Coronary artery (tissue), 2 donors: Measurements from ENCODE around the gene PLCG1.

ENCODE experiments used
- DNase-seq: peaks from one replicate; pipeline ENCODE4 v3.0.0-alpha.2; 2017; ENCODE audit warnings: low spot score
- H3K27ac ChIP-seq, 2 donors: fragments of 200-600 bp; sonication (generic); one replicate each; pipeline ENCODE4 v1.5.1; 2016 to 2019
- H3K4me3 ChIP-seq: fragments of 200-600 bp; sonication (generic); 2 replicates; pipeline ENCODE4 v1.5.1; 2016; ENCODE audit warnings: mild to moderate bottlenecking, moderate library complexity
- CTCF ChIP-seq: fragments of 200-600 bp; sonication (generic); IDR thresholded peaks from one replicate; pipeline ENCODE4 v1.5.1; 2019; ENCODE audit warnings: antibody characterized with exemption

PLCG1 gene

GRCh38 chr20:41135187-41135887 lies 2.0 kb upstream of the PLCG1 start:
- no peak overlapping the region for H3K4me3 ChIP-seq
- DNase-seq = no peak
- H3K27ac ChIP-seq = no peak overlapping the region
- no peak for TF ChIP-seq CTCF

GRCh38 chr20:41135888-41136679 lies 1.3 kb upstream of the PLCG1 start:
- Histone ChIP-seq H3K4me3 (peak overlapping the region; percentile 95), H3K27ac (peak overlapping the region; percentile 95 to 96)
- no peak for TF ChIP-seq CTCF
- no peak for DNase-seq

- TF ChIP-seq CTCF = no peak
- Histone ChIP-seq H3K4me3 (peak overlapping the region; percentile 95), H3K27ac (peak overlapping the region; percentile 95 to 96)
- DNase-seq = peak; percentile 88
These were observed 501 bp downstream of the PLCG1 start for GRCh38 chr20:41137614-41138474.

GRCh38 chr20:41138475-41139226 lies 1.3 kb downstream of the PLCG1 start:
- Histone ChIP-seq H3K4me3 (peak overlapping the region; percentile 95), H3K27ac (peak overlapping the region; percentile 95 to 96)
- TF ChIP-seq CTCF = no peak
- no peak for DNase-seq

GRCh38 chr20:41139227-41140093 lies 2.1 kb downstream of the PLCG1 start:
- Histone ChIP-seq H3K27ac (peak overlapping the region; percentile 95 to 96), H3K4me3 (peak overlapping the region; percentile 95)
- no peak for DNase-seq
- no peak for TF ChIP-seq CTCF
